Activated naive CD4-positive, alpha-beta T cell treated with anti-CD3 and anti-CD28 coated beads for 36 hours (primary cell): ENCODE results near the gene DHRS11. TPM values are rescaled to one million over a fixed set of nuclear protein-coding genes. Genes with fewer than 3 reads are reported as not detected.
A peak's percentile ranks its signal among the peaks of the same experiment; 100 is the strongest.

Experiments
- CTCF ChIA-PET: fragments of 350-600 bp; sonication (Branson Sonifier 250); formaldehyde crosslinking; loops from one replicate; lab custom pipeline; 2021; ENCODE audit warnings: antibody characterized with exemption; lab: Charles Lee
- DNase-seq: peaks from one replicate; pipeline ENCODE4 v3.0.0-alpha.2; 2020
- H3K27ac Mint-ChIP-seq: one replicate; pipeline ENCODE4 v1.8.0; 2021; ENCODE audit warnings: mild to moderate bottlenecking, mixed read lengths
- H3K27me3 Mint-ChIP-seq: one replicate; pipeline ENCODE4 v1.8.0; 2021; ENCODE audit warnings: low read depth, mixed read lengths
- H3K36me3 Mint-ChIP-seq: one replicate; pipeline ENCODE4 v1.8.0; 2021; ENCODE audit warnings: low read depth, mixed read lengths
- H3K4me1 Mint-ChIP-seq: one replicate; pipeline ENCODE4 v1.8.0; 2021; ENCODE audit warnings: low read depth, mixed read lengths
- H3K4me3 Mint-ChIP-seq: one replicate; pipeline ENCODE4 v1.8.0; 2021; ENCODE audit warnings: mild to moderate bottlenecking, moderate library complexity, mixed read lengths
- H3K9me3 Mint-ChIP-seq: one replicate; pipeline ENCODE4 v1.8.0; 2021; ENCODE audit warnings: mixed read lengths
- intact Hi-C: fragments of 100-400 bp; cut with micrococcal nuclease; formaldehyde crosslinking; loops from one replicate; pipeline ENCODE4 v1.15.1; 2023
- total RNA-seq, 2 experiments: library from RNA; stranded (reverse); gene quantifications; one replicate each; pipeline ENCODE4 v1.2.3, GENCODE V29; 2021

The DHRS11 gene
- total RNA-seq, 2 experiments from 2014 or later = 8.4 to 9.8 TPM

- CTCF ChIA-PET = no interaction called here
- intact Hi-C loops = no loop called here
- DNase-seq = peak; percentile 24
These were observed 17.3 kb downstream of the DHRS11 start for GRCh38 chr17:36608794-36609497.

GRCh38 chr17:36609498-36609862 is 17.8 kb downstream of the DHRS11 start:
- H3K27me3 Mint-ChIP-seq = no peaks in the 10 kb centered on the region
- no peak for DNase-seq
- H3K27ac Mint-ChIP-seq = no peak overlapping the region
- intact Hi-C loops = no loop called here
- CTCF ChIA-PET = interaction anchor here (0.6 kb wide), 2 partner anchors 10 to 816 kb away, joined by 4 to 7 read pairs; no protein-coding TSS in a partner anchor
- H3K9me3 Mint-ChIP-seq = no peaks in the 10 kb centered on the region
- peaks cover 30% of the 10 kb centered on the region for H3K4me1 Mint-ChIP-seq
- peaks cover 17% of the 10 kb centered on the region for H3K36me3 Mint-ChIP-seq
- no peak overlapping the region for H3K4me3 Mint-ChIP-seq

More at GRCh38 chr17:36608794-36609497, 17.3 kb downstream of the DHRS11 start:
- H3K4me3 Mint-ChIP-seq = no peak overlapping the region
- peaks cover 36% of the 10 kb centered on the region for H3K4me1 Mint-ChIP-seq
- H3K36me3 Mint-ChIP-seq = peaks cover 23% of the 10 kb centered on the region
- H3K27ac Mint-ChIP-seq = no peak overlapping the region
- H3K9me3 Mint-ChIP-seq = no peaks in the 10 kb centered on the region
- H3K27me3 Mint-ChIP-seq = no peaks in the 10 kb centered on the region

DNA sequence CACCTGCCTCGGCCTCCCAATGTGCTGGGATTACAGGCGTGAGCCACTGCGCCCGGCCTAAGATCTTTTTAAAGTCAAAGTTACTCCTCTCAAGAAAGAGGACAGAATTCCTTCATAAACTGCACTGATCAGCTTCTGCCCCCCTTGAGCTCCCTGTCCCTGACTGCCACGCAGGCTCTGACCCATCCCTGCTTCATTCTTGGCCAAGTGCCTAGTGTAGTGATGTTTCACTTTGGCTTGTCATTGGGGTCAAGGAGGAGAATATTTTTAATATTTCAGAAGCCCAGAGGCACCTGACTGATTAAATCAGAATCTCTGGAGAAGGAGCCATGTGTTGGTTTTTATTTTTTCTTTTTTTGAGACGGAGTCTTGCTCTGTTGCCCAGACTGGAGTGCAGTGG is 18.8 kb downstream of the DHRS11 start:
- H3K36me3 Mint-ChIP-seq = peaks cover 12% of the 10 kb centered on the region
- H3K27me3 Mint-ChIP-seq = no peaks in the 10 kb centered on the region
- no peak overlapping the region for H3K4me3 Mint-ChIP-seq
- no peak overlapping the region for H3K27ac Mint-ChIP-seq
- no peak for DNase-seq
- CTCF ChIA-PET = interaction anchor here (1.0 kb wide), 1 partner anchor 703 kb away, joined by 3 read pairs; no protein-coding TSS in a partner anchor
- H3K9me3 Mint-ChIP-seq = no peaks in the 10 kb centered on the region
- intact Hi-C loops = no loop called here
- peaks cover 23% of the 10 kb centered on the region for H3K4me1 Mint-ChIP-seq

DNA sequence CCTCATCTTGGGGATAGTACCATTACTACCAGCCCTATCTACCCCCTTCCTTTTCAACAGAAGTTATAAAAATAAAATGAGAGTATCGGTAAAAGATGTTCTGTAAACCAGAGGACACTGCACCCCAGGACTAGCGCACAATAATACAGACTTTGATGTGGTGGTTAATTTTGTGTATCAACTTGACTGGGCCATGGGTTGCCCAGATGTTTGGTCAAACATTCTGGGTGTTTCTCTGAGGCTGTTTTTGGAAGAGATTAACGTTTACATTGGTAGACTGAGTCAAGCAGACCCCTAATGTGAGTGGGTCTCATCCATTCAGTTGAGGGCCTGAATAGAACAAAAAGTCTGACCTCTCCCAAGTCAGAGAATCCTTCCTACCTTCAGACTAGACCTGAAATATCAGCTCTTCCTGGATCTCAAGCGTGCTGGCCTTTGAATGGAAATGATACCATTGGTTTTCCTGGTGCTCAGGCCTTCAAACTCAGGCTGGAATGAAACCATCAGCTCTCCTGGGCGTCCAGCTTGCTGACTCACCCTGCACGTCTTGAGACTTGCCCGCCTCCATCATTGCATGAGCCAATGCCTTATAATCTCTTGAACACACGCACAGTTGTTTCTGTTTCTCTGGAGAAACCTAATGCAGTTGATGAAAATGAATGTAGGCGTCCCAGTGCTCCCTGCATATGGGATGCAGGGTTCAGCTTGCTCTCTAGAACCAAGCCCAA is 19.8 kb downstream of the DHRS11 start:
- H3K27ac Mint-ChIP-seq = no peak overlapping the region
- intact Hi-C loops = no loop called here

DNA sequence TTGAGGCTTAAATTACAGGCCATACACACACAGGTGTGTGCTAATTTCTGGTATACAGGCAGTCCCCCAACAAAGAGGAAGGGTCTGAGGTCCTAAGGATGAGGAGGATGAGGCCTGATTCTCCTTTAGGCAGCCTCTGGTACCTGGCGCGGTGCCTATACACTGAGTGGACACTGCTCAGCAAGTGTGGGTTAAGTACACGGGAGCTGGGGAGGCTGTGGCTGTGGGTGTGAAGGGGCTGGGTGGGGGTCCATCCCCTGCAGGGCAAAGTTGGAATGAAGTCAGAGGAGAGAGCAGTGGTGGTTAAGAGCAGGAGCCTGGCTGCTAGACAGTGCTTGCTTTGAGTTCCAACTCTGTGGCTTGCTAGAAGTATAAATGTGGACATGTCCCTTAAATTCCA is 20.6 kb downstream of the DHRS11 start:
- H3K36me3 Mint-ChIP-seq = peaks cover 7% of the 10 kb centered on the region
- intact Hi-C loops = no loop called here
- CTCF ChIA-PET = no interaction called here
- H3K27me3 Mint-ChIP-seq = no peaks in the 10 kb centered on the region
- no peak overlapping the region for H3K27ac Mint-ChIP-seq
- peaks cover 16% of the 10 kb centered on the region for H3K4me1 Mint-ChIP-seq
- no peaks in the 10 kb centered on the region for H3K9me3 Mint-ChIP-seq
- DNase-seq = no peak
- no peak overlapping the region for H3K4me3 Mint-ChIP-seq

More for the DNA sequence above, 19.8 kb downstream of the DHRS11 start:
- Mint-ChIP-seq H3K4me1 (peaks cover 16% of the 10 kb centered on the region), H3K9me3 (no peaks in the 10 kb centered on the region), H3K4me3 (no peak overlapping the region), H3K36me3 (peaks cover 7% of the 10 kb centered on the region), H3K27me3 (no peaks in the 10 kb centered on the region)
- no peak for DNase-seq
- CTCF ChIA-PET = no interaction called here

DNA sequence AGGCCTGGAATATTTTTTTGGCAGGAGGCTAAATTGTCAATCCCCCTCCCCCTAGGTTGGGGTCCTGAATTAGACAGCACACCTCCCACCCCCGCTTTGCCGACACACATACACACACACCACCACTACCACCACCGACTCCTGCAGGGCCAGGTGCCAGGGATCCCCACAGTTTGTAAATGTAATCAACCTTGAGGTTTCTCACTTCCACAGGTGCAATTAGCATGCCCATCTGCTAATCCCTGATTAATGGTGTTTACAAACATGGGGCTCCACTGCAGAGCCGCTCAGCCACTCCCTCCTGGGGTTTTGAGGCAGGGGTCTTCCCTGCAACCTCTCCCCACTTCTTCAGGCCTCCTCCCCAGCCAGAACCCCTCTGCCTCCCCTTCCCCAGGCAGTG is 21.5 kb downstream of the DHRS11 start:
- Mint-ChIP-seq H3K27ac (no peak overlapping the region), H3K4me3 (no peak overlapping the region), H3K36me3 (peaks cover 3% of the 10 kb centered on the region), H3K4me1 (peaks cover 9% of the 10 kb centered on the region), H3K9me3 (no peaks in the 10 kb centered on the region), H3K27me3 (no peaks in the 10 kb centered on the region)
- DNase-seq = no peak
- CTCF ChIA-PET = interaction anchor here (1.2 kb wide), 1 partner anchor 15 kb away, joined by 3 read pairs; no protein-coding TSS in a partner anchor
- intact Hi-C loops = no loop called here

- DNase-seq = no peak
- Mint-ChIP-seq H3K4me3 (no peak overlapping the region), H3K36me3 (no peaks in the 10 kb centered on the region), H3K27me3 (no peaks in the 10 kb centered on the region), H3K27ac (no peak overlapping the region), H3K9me3 (no peaks in the 10 kb centered on the region), H3K4me1 (peaks cover 1% of the 10 kb centered on the region)
- intact Hi-C loops = no loop called here
- CTCF ChIA-PET = interaction anchor here (1.0 to 1.2 kb wide), 2 partner anchors 10 to 14 kb away, joined by 3 to 7 read pairs; no protein-coding TSS in a partner anchor
These were observed 22.4 kb downstream of the DHRS11 start for GRCh38 chr17:36614081-36614480.

- H3K27ac Mint-ChIP-seq = no peak overlapping the region
- intact Hi-C loops = no loop called here
- H3K36me3 Mint-ChIP-seq = no peaks in the 10 kb centered on the region
- DNase-seq = no peak
- no peaks in the 10 kb centered on the region for H3K9me3 Mint-ChIP-seq
- no peaks in the 10 kb centered on the region for H3K4me1 Mint-ChIP-seq
- H3K4me3 Mint-ChIP-seq = no peak overlapping the region
- H3K27me3 Mint-ChIP-seq = no peaks in the 10 kb centered on the region
- CTCF ChIA-PET = interaction anchor here (1.1 to 3.2 kb wide), 2 partner anchors 11 to 12 kb away, joined by 4 to 7 read pairs; no protein-coding TSS in a partner anchor
These were observed 23.3 kb downstream of the DHRS11 start for GRCh38 chr17:36614933-36615332.

DNA sequence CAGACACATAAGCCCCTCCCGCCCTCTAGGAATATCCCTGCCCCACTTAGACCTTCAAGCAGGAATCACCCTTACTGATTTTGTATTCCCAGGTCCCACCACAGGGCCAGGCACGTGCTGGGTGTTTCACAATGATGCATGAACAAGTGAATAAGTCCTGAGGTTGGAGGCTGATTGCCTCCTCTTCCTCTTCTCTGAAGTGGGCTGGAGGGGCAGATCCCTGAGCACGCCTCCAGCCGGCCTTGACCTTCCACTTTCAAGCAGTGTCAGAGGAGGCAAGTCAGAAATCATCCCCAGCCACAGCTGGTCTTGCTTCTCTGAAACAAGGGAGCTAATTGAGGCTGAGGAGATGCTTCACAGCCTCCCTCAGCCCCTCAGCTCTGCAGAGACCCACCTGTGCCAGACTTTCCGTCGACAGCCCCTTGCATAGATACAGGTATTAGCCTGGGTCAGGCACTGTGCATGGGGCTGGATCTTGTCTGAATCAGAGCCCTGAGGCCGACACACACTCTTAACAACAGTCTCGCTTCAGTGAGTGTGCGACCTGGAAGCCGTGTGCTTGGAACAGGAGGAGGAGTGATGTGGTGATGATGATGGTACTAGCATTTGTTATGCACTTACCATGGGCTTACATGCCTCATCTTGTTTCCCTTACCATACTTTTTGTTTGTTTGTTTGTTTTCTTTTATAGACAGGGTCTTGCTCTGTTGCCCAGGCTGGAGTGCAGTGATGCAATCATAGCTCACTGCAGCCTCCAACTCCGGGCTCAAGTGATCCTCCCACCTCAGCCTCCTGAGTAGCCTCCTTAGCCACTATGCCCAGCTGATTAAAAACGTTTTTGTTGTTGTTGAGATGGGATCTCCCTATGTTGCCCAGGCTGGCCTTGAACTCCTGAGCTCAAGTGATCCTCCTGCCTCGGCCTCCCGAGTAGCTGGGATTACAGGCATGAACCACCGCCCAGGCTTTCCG is 24.7 kb downstream of the DHRS11 start:
- Mint-ChIP-seq H3K9me3 (no peaks in the 10 kb centered on the region), H3K4me3 (no peak overlapping the region), H3K4me1 (no peaks in the 10 kb centered on the region), H3K27me3 (no peaks in the 10 kb centered on the region), H3K36me3 (no peaks in the 10 kb centered on the region), H3K27ac (no peak overlapping the region)
- no peak for DNase-seq
- CTCF ChIA-PET = interaction anchor here (1.4 to 3.2 kb wide), 2 partner anchors 9 to 14 kb away, joined by 5 to 7 read pairs; no protein-coding TSS in a partner anchor
- intact Hi-C loops = no loop called here

DNA sequence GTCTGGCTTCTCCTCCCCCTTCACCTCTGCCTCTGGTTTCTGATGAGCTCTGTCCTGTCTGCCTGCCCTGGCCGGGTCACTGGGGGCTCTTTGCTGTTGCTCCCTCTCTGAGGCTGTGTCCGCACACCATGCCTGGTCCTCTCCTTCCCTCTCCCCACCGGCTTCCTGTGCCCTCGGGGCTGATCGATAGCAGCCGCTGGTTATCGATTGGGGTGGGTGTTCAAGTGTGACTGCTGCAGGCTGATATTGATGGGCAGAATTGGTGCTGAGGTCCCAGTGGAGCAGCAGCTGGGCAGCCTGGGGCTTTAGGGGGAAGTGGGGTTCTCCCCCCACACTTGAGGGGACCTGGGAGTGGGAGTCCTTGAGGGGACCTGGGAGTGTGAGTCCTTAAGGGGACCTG is 26.1 kb downstream of the DHRS11 start:
- no peaks in the 10 kb centered on the region for H3K36me3 Mint-ChIP-seq
- CTCF ChIA-PET = interaction anchor here (1.4 kb wide), 1 partner anchor 15 kb away, joined by 5 read pairs; no protein-coding TSS in a partner anchor

GRCh38 chr17:36623281-36623680 is 31.6 kb downstream of the DHRS11 start:
- CTCF ChIA-PET = interaction anchor here (3.4 kb wide), 1 partner anchor 21 kb away, joined by 26 read pairs; the partner anchor contains the start of gene MRM1
- H3K9me3 Mint-ChIP-seq = no peaks in the 10 kb centered on the region
- DNase-seq = no peak
- no peaks in the 10 kb centered on the region for H3K36me3 Mint-ChIP-seq
- no peak overlapping the region for H3K4me3 Mint-ChIP-seq
- H3K4me1 Mint-ChIP-seq = no peaks in the 10 kb centered on the region
- no peak overlapping the region for H3K27ac Mint-ChIP-seq
- H3K27me3 Mint-ChIP-seq = no peaks in the 10 kb centered on the region
- intact Hi-C loops = loop anchor here (10.0 kb wide), 1 partner anchor 612 kb away; no protein-coding TSS in a partner anchor

More for the DNA sequence above, 26.1 kb downstream of the DHRS11 start:
- no peaks in the 10 kb centered on the region for H3K27me3 Mint-ChIP-seq
- intact Hi-C loops = no loop called here
- no peaks in the 10 kb centered on the region for H3K9me3 Mint-ChIP-seq
- H3K4me1 Mint-ChIP-seq = no peaks in the 10 kb centered on the region
- no peak overlapping the region for H3K4me3 Mint-ChIP-seq
- no peak overlapping the region for H3K27ac Mint-ChIP-seq
- no peak for DNase-seq
